Measurements from ENCODE around the gene GNAS.

DNA sequence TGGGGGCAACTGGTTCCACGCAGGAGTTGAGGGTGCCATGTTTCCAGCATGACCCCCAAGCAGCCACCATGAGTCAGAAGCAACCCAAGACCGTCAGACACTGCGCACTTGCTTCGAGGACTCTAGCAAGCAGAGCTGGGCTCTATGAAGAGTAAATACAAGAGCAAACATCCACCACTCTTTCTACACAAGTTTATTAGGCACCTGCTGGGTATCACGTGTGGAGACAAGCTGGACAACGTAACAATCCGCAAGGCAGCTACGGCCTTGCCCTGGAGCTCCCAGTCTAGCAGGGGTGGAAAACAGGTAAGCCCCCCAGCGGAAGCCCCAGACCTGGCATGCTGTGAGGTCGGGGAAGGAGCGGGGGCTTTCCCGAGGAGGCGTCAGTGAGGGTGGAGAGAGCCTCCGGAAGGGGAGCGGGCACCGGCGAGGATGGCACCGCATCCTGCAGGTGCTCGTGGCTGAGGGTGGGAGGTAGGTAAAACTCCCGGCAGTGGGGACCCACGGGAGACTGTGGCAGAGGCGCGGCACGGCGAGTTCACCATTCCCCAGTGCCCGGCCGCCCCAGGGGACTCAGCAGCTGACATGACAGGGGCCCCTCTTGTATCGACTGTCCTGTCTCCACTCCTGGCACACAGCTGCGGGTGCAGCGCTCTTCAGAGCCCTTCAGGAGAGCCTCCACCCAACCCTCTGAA, 35.4 kb upstream of the GNAS start:
- TF ChIP-seq, protein P1, sequence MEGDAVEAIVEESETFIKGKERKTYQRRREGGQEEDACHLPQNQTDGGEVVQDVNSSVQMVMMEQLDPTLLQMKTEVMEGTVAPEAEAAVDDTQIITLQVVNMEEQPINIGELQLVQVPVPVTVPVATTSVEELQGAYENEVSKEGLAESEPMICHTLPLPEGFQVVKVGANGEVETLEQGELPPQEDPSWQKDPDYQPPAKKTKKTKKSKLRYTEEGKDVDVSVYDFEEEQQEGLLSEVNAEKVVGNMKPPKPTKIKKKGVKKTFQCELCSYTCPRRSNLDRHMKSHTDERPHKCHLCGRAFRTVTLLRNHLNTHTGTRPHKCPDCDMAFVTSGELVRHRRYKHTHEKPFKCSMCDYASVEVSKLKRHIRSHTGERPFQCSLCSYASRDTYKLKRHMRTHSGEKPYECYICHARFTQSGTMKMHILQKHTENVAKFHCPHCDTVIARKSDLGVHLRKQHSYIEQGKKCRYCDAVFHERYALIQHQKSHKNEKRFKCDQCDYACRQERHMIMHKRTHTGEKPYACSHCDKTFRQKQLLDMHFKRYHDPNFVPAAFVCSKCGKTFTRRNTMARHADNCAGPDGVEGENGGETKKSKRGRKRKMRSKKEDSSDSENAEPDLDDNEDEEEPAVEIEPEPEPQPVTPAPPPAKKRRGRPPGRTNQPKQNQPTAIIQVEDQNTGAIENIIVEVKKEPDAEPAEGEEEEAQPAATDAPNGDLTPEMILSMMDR (IDR thresholded peaks at IDR 0.05; ENCODE audit: low read depth, low read length): no peak
- no peak for TF ChIP-seq EZH2phosphoT487 (IDR thresholded peaks at IDR 0.05; ENCODE audit: low read depth)
